NCI-H524 treated with DMSO at 0.1 percent for 48 hours (cell line): ENCODE data around the gene HPS3.
"Not testable (repeated sequence)": the region's sequence is repeated elsewhere in the genome, so short reads cannot be mapped to it uniquely, and the experiment has no call there.

Source experiments
- DNase-seq: peaks from one replicate; lab custom pipeline; 2025; lab: John Stamatoyannopoulos, UW

Gene HPS3

DNA sequence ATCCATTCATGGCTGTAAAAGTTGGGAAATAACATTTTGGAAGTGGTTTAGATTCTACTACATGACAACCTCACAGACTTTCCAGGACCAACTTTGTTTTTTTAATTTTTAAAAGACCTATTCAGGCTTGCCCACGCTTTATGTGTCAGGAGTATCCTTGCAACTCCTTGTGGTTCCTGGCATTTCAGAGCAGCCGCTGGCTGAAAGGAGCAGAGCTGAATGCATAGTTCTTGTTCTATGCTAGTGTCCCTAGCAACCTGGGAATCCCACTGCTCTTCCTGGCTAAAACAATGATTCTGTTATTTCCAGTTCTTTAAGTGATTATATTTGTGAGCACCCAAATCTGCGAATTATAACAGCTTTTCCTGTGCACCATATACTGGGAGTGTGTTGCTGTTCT, 57.3 kb downstream of the HPS3 start:
- DNase-seq = no peak

DNA sequence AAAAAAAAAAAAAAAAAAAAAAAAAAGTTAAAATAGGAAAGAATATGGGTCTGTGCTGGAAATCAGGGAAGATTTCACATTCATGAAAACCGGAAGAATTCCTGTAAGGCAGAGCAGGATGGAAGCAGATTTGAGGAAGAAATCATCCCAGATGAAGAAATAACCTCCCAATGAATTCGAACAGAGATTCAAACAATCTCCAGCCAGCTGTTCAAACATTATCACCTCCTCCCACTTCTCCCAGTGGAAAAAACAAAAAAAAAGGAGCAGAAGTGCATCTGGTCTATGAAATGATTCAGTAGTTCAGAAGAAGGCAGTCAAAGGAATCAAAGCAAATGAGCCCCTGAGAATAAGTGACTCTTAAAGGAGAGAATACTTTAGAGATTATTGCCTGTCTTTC, 59.1 kb downstream of the HPS3 start:
- DNase-seq = no peak

DNA sequence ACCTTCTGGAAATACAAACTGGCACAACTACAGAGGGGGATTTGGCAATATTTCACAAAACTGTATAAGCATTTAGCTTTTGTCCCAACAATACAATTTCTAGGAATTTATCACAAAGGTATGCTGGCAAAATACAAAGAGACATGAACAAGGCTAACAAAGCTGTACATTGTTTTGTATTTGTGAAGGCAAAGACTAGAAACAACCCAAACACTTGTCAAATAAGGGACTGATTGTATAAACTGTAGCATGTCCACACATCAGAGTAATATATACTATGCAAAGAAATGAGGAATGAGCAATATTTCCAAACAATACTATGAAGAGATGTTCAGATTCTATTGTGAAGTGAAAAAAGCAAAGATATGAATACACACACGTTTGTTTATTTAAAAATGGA, 65.8 kb downstream of the HPS3 start:
- no peak for DNase-seq

DNA sequence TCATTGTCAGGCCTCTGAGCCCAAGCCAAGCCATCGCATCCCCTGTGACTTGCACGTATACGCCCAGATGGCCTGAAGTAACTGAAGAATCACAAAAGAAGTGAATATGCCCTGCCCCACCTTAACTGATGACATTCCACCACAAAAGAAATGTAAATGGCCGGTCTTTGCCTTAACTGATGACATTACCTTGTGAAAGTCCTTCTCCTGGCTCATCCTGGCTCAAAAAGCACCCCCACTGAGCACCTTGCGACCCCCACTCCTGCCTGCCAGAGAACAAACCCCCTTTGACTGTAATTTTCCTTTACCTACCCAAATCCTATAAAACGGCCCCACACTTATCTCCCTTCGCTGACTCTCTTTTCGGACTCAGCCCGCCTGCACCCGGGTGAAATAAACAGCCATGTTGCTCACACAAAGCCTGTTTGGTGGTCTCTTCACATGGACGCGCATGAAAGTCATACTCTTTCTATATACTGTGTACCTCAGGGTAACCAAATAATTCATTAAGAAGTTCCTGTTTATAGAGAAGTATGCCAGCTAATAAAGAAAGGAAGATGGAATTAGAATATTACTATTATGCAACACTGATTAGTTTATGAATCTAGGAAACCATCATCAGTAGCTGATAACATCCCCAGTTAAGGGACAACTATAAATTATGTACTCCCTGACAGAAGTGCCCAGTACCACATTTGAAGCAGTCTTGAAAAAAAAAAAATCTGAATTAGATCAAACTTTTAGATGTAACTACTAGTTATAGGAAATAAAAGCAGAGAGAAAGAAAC, 67.6 kb downstream of the HPS3 start:
- DNase-seq = not testable (repeated sequence)

DNA sequence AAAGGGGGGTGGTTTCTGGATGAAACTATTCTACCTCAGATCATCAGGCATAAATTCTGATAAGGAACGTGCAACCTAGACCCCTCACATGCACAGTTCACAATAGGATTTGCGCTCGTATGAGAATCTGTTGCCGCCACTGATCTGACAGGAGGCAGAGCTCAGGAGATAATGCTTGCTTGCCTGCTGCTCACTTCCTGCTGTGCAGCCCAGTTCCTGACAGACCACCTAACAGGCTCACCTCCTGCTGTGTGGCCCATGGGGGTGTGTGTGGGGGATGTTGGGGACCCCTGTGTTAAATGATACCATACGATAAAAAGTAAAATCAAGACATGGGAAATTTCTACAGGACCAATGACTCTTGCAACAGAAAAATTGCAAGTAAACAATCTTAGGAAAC, 68.2 kb downstream of the HPS3 start:
- DNase-seq = no peak

DNA sequence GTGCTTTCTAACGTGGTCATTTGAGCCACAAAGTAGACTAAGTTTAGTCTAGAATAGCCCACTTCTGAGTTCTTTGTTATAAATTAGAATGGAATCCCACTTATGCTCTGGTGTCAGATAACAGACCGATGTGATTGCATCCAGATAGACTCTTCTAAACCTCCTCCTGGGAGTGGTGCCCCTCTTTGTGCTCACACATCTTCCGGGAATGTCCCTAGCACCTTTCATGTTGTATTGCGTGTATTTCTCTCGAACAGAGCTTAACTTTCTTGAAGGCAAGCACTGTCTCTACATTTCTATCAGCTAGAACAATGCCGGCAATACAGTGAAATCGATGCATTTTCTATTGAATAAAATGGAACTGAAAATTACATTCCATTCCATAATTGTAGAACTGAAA, 69.2 kb downstream of the HPS3 start:
- DNase-seq = no peak

DNA sequence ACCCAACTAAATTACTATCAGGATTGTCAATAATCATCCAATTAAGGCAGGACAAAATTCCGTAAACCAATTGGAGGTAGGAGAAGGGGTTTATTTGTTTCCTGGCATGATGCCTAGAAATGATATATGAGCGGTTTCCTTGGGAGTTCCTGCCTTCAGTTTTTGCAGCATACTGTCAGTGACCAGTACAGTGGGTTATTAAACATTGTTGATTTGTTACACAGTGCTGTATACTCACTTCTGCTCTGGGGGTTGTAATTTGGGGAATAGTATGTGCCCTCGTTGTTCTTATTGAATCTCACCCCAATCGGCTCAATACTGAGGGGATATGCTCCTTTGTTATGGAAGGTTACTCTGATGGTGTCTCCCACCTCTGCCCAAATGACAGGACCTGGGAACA, 70.0 kb downstream of the HPS3 start:
- no peak for DNase-seq

DNA sequence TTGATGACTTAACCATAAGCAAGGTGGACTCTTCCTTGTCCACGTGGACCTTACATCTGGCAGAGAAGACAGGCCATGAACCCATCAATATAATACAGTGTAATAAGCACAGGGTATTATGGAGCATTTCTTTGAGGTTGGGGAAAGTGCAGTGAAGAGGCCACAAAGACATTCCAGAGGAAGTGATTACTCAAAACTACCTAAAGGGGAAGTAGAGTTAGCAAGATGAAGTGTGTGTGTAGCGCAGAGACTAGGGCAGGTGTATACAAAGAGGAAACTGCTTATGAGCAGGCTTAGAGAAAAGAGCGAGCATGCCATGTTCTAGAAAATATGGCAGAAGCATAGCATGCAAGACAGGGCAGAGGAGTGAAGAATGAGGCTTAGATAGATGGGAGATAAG, 74.3 kb downstream of the HPS3 start:
- DNase-seq = no peak

DNA sequence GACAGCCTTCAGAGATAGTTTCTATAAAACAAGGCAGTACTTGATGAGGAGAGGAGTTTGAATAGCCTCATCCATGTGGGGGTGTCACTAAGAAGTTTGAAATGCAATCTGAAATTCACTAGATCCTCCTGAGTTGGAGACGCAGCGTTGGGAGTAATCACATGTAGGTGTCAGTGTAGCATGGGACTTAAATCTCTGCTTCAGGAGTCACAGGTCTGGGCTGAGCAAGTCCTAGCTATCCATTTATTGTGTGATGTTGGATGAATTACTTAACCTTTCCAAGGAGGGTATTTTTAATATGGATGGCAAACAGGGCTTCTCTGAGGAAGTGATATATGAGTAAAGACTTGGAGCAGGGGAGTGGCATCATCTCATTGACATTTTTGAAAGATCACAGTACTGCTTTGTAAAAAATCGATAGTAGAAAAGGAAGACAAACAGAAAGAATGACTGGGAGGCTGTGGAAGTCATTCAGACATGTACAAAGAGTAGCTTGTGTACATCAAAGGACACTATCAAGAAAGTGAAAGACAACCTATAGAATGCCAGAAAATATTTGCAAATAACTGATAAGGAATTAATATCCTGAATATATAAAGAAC, 75.1 kb downstream of the HPS3 start:
- no peak for DNase-seq

DNA sequence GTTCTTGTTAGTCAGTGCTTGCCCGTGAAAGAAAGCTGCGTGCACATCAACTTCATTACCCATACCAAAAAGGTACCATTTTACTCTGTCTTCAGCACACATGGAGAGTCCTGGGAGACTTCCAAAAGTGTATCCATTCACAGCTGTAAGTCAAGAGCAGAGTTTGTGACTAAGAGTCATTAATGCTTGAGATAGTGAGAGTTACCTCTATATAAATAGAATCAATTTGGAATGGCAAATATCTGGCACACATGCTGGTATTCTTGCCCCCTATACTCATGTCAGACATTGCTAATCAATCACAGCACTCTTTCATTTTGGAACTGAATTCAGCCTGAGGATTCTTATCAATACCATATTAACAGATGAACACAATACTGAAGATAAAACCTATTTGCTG, 78.0 kb downstream of the HPS3 start:
- DNase-seq = no peak

DNA sequence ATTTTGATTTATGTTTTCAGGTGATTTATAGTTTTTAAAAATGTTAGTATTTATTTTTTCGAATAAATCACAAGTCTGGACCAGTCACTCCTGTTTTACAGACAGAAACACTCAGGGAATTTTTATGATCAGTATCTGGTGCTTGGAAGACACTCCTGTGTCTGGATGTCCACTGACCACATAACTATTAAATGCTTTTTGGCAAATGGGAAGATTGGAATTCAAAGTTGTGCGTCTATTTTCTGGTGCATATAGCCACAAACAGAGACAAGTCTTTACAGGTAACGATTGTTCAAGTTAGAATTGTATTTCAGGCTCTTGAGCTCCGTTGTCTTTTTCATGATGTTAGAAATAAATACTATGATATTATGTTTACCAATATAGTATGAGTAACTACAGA, 80.0 kb downstream of the HPS3 start:
- no peak for DNase-seq

DNA sequence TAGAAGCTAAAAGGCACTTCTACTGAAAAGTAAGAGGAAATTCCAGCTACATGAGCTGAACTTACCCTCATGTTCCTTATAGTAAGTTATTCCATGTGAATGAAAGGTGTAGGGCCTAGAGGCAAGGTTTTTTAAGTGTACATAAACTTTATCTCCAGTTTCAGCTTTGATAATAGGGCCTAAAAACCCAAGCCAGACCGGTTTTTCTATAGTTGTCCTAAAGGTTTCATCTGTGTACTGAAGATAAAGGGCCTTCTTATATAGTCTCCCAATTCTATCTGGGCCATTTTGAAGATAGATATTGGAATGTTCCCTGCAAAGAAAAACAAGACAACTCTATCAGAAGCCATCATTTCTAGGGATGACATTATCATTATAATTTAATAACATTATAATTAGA, 82.9 kb downstream of the HPS3 start:
- no peak for DNase-seq

DNA sequence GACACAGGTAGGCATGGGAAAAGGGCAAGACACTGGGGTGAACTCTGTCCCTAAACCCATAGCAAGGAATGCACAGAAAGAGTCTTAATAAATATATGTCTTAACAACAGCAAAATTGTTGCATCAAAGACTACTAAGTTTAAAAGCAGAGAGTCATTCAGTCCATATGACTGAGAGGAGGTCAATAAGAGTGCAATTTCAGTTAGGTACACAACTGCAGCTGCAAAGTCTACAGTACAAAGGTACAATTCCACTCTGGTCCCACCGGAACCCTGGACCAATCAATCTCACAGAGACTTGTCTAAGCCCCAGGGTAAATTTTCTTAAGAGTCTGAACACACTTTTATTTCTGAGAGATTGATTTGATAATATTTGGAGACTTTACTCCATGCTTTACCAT, 85.3 kb downstream of the HPS3 start:
- no peak for DNase-seq

DNA sequence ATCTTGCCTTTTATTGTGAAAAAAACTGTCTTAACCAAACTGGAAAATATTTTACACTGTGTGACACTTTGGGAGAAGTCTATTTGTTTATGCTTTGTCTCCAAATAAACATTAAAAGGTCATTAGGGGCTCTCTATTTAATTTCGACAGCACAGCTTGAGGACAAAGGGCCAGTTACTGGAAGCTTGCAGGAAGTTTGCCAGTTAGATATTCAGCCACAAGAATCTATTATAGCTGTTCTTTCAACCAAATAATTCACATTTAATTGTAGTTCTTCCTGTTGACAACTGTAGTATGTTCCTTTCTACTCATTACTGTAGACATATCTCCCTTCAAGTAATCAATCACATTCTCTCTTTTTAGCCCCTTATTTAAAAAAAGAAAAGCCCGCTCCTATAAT, 86.1 kb downstream of the HPS3 start:
- DNase-seq = no peak

DNA sequence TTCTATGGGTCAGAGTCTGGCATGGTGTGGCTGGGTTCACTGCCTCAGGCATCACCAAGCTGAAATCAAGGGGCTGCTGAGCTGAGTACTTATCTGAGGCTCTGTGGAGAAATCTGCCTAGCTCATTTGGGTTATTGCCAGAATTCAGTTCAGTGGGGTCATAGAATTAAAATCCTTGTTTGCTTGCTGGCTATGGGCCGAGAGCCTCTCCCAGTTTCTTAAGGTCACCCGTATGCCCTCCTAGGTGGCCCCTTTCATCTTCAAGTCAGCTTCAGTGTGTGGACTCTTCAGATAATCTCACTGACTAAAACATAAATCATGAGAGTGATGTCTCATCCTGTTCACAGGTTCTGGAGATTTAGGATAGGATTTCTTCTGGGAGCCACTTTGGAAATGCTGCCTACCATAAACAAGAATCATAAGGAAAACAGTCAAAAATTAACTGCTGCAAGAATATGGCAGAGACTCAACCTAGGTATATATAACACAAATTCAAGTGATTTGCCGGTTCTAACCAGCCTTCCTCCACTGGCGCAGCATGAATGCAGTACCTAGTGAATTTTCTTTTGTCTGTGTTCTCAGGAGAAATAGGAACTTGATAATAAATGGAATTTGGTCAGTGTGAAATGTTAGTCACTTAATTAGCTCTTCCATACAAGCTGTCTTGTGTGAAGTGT, 86.9 kb downstream of the HPS3 start:
- no peak for DNase-seq

DNA sequence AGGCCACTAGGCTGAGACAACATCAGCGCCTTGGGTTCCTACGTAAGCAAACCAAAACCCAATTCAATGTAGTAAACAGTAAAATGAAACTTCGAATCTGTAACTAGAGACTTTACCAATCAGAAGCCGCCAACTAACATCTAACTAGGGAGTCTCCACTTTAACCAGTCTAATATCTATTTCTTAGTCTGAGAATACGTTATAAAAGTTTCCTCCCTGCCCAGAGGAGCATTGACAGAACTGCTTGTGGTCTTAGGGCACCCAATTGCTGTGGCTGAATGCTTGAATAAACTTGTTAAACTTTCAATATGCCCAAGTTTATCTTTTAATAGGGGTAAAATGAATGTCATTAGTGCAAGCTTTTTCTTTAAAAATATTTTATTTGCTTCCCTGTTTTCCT, 87.9 kb downstream of the HPS3 start:
- DNase-seq = no peak

DNA sequence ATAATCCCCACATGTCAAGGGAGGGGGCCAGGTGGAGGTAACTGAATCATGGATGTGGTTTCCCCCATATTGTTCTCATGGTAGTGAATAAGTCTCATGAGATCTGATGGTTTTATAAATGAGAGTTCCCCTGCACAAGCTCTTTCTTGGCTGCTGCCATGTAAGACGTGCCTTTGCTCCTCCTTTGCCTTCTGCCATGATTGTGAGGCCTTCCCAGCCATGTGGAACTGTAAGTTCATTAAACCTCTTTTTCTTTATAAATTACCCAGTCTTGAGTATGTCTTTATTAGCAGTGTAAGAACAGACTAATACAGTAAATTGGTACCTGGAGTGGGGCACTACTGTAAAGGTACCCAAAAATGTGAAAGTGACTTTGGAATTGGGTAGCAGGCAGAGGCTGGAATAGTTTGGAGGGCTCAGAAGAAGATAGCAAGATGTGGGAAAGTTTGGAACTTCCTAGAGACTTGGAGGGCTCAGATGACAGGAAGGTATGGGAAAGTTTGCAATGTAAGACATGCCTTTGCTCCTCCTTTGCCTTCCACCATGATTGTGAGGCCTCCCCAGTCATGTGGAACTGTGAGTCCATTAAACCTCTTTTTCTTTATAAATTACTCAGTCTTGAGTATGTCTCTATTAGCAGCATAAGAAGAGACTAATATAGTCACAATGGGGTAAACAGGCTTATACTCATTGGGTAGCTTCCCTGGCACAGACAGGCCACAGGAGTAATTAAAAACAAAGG, 90.1 kb downstream of the HPS3 start:
- DNase-seq = not testable (repeated sequence)

DNA sequence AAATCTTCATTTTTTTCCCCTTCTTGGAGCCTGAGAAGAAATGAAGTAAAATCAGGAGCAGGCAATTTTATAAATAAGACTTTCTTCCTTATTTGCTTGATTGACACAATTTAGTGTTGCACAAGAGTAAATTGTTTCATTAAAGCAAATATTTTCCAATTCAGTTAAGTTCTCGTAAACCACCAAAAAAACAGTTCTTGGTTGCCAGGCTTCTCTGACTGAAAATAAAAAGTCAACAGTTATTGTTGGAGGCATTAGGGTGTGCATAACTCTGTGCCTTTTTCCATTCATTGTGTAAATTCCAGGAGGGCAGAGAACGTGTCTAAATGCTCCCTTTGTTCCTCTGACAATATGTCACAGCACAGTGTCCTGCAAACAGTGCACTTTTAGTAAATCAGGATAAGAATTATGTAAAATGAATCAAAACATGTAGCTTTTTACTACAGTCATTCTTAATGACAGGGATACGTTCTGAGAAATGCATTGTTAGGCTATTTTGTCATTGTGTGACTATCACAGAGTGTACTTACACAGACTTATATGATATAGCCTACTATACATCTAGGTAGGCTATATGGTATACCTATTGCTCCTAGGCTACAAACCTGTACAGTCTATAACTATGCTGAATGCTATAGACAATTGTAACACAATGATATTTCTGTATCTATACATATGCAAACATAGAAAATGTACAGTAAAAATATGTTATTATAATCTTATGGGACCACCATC, 92.5 kb downstream of the HPS3 start, which contains the start of gene CP:
CP (minus strand) TSS at position 47 of the 735 bp plus-strand sequence; CDS start at position 10, 37 bp downstream.
- DNase-seq = no peak
